Liver (tissue), 3 donors: ENCODE measurements around the gene SLC25A19.

Source experiments
- EGR1 ChIP-seq, 2 donors: IDR thresholded peaks; 2 replicates each; pipeline ENCODE4 v1.6.1; 2016 to 2018; ENCODE audit warnings: antibody characterized with exemption in 2 of 2, low read depth in 2 of 2
- FOXA1 ChIP-seq: IDR thresholded peaks from 2 replicates; pipeline ENCODE4 v1.6.1; 2016; ENCODE audit warnings: antibody characterized with exemption
- GABPA ChIP-seq, 2 donors: IDR thresholded peaks in 1 of 2; conservative IDR thresholded peaks in 1 of 2; 2 replicates each; pipeline ENCODE4 v1.6.1; 2016; ENCODE audit warnings: antibody characterized with exemption in 2 of 2, mild to moderate bottlenecking in 1 of 2, moderate library complexity in 1 of 2
- RAD21 ChIP-seq, 2 donors: IDR thresholded peaks; 2 replicates each; pipeline ENCODE4 v1.6.1; 2016; ENCODE audit warnings: antibody characterized with exemption in 2 of 2, mild to moderate bottlenecking in 2 of 2
- TAF1 ChIP-seq: conservative IDR thresholded peaks from 2 replicates; pipeline ENCODE4 v1.6.1; 2016; ENCODE audit warnings: antibody characterized with exemption, mild to moderate bottlenecking
- YY1 ChIP-seq: IDR thresholded peaks from 2 replicates; pipeline ENCODE4 v1.6.1; 2016; ENCODE audit warnings: antibody characterized with exemption, mild to moderate bottlenecking
- TF ChIP-seq, protein P1 (sequence below): IDR thresholded peaks from 2 replicates; pipeline ENCODE4 v1.6.1; 2016; ENCODE audit warnings: antibody characterized with exemption
- TF ChIP-seq, protein P2 (sequence below): fragments of 150-350 bp; IDR thresholded peaks from 2 replicates; pipeline ENCODE4 v1.5.1; 2017; ENCODE audit warnings: improper control_type of control experiment, low read depth, low read length; ENCODE audit not compliant: missing input control
- TF ChIP-seq, protein P3 (sequence below): IDR thresholded peaks from 2 replicates; pipeline ENCODE4 v1.6.1; 2016; ENCODE audit warnings: antibody characterized with exemption
- TF ChIP-seq, protein P4 (sequence below): IDR thresholded peaks from 2 replicates; pipeline ENCODE4 v1.6.1; 2016; ENCODE audit warnings: antibody characterized with exemption, mild to moderate bottlenecking
- TF ChIP-seq, protein P5 (sequence below): IDR thresholded peaks from 2 replicates; pipeline ENCODE4 v1.6.1; 2016; ENCODE audit warnings: antibody characterized with exemption
- donor health status: healthy.
- donor health status: healthy.

DNA sequence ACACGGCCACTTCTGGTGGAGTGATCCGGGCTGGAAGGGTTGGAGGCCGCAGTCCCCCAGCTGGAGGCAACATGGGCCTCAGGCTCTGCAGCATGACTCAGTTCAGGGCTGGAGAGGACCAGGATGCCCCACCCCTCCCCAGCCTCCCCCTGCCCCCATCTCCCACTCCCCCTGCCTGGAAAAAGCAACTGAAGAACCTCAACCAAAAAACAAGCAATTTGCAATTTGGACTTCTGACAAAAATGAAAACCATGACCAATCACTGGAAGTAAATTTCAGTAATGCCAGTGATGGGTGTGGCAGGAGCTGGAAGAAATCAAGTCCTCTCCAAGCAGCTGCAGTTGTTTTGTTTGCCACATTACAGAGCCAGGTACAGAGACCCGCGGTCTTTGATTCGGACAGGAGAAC lies 11.6 kb downstream of the SLC25A19 start:
- TF ChIP-seq, protein P1, sequence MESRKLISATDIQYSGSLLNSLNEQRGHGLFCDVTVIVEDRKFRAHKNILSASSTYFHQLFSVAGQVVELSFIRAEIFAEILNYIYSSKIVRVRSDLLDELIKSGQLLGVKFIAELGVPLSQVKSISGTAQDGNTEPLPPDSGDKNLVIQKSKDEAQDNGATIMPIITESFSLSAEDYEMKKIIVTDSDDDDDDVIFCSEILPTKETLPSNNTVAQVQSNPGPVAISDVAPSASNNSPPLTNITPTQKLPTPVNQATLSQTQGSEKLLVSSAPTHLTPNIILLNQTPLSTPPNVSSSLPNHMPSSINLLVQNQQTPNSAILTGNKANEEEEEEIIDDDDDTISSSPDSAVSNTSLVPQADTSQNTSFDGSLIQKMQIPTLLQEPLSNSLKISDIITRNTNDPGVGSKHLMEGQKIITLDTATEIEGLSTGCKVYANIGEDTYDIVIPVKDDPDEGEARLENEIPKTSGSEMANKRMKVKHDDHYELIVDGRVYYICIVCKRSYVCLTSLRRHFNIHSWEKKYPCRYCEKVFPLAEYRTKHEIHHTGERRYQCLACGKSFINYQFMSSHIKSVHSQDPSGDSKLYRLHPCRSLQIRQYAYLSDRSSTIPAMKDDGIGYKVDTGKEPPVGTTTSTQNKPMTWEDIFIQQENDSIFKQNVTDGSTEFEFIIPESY, result no peak
- TF ChIP-seq GABPA (IDR thresholded peaks at IDR 0.05 in 1 of 2, conservative IDR thresholded peaks at IDR 0.05 in 1 of 2), result no peak
- TF ChIP-seq, protein P2, sequence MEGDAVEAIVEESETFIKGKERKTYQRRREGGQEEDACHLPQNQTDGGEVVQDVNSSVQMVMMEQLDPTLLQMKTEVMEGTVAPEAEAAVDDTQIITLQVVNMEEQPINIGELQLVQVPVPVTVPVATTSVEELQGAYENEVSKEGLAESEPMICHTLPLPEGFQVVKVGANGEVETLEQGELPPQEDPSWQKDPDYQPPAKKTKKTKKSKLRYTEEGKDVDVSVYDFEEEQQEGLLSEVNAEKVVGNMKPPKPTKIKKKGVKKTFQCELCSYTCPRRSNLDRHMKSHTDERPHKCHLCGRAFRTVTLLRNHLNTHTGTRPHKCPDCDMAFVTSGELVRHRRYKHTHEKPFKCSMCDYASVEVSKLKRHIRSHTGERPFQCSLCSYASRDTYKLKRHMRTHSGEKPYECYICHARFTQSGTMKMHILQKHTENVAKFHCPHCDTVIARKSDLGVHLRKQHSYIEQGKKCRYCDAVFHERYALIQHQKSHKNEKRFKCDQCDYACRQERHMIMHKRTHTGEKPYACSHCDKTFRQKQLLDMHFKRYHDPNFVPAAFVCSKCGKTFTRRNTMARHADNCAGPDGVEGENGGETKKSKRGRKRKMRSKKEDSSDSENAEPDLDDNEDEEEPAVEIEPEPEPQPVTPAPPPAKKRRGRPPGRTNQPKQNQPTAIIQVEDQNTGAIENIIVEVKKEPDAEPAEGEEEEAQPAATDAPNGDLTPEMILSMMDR, result no peak
- TF ChIP-seq, protein P3, sequence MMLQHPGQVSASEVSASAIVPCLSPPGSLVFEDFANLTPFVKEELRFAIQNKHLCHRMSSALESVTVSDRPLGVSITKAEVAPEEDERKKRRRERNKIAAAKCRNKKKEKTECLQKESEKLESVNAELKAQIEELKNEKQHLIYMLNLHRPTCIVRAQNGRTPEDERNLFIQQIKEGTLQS, result no peak
- no peak for TF ChIP-seq EGR1 (IDR thresholded peaks at IDR 0.05; ENCODE audit: low read depth in 2 of 2)
- TF ChIP-seq, protein P4, sequence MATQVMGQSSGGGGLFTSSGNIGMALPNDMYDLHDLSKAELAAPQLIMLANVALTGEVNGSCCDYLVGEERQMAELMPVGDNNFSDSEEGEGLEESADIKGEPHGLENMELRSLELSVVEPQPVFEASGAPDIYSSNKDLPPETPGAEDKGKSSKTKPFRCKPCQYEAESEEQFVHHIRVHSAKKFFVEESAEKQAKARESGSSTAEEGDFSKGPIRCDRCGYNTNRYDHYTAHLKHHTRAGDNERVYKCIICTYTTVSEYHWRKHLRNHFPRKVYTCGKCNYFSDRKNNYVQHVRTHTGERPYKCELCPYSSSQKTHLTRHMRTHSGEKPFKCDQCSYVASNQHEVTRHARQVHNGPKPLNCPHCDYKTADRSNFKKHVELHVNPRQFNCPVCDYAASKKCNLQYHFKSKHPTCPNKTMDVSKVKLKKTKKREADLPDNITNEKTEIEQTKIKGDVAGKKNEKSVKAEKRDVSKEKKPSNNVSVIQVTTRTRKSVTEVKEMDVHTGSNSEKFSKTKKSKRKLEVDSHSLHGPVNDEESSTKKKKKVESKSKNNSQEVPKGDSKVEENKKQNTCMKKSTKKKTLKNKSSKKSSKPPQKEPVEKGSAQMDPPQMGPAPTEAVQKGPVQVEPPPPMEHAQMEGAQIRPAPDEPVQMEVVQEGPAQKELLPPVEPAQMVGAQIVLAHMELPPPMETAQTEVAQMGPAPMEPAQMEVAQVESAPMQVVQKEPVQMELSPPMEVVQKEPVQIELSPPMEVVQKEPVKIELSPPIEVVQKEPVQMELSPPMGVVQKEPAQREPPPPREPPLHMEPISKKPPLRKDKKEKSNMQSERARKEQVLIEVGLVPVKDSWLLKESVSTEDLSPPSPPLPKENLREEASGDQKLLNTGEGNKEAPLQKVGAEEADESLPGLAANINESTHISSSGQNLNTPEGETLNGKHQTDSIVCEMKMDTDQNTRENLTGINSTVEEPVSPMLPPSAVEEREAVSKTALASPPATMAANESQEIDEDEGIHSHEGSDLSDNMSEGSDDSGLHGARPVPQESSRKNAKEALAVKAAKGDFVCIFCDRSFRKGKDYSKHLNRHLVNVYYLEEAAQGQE, result no peak
- TF ChIP-seq FOXA1, result no peak
- no peak for TF ChIP-seq YY1
- no peak for TF ChIP-seq RAD21 (IDR thresholded peaks at IDR 0.05)
- TF ChIP-seq, protein P5, sequence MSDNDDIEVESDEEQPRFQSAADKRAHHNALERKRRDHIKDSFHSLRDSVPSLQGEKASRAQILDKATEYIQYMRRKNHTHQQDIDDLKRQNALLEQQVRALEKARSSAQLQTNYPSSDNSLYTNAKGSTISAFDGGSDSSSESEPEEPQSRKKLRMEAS, result no peak
- TF ChIP-seq TAF1, result no peak
